Measurements from ENCODE around the gene FAM83F.
"Not testable (repeated sequence)": the region's sequence is repeated elsewhere in the genome, so short reads cannot be mapped to it uniquely, and the experiment has no call there.

The FAM83F gene

DNA sequence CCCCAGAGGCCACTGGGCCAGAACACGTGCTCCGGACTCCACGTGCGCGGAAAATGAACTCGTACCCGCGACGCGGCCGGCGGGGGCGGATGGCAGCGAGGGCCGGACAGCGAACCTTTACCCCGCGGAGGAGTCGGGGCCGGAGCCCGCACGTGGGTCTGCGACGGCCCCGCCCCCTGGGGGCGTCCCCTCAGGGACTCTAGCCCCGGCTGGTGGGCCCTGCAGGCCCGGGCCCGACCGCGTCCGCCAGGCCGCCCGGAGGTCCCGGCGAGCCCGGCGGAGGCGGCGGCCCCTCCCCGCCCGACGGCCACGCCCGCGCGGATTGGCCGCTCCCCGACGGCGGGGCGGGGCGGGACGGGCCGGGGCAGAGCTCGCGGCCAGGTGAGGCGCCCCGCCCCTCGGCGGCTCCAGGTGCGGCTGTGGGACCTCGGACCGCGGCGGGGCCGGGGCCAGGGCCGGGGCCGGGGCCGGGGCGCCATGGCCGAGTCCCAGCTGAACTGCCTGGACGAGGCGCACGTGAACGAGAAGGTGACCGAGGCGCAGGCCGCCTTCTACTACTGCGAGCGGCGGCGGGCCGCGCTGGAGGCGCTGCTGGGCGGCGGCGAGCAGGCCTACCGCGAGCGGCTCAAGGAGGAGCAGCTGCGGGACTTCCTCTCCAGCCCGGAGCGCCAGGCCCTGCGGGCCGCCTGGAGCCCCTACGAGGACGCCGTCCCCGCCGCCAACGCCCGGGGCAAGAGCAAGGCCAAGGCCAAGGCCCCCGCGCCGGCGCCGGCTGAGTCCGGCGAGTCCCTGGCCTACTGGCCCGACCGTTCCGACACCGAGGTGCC is at the start of gene FAM83F:
TSS of gene FAM83F (plus strand) at position 389 of the 827 bp plus-strand sequence. CDS start at position 478, 89 bp downstream.
- no peak for DNase-seq (ENCODE audit: low read depth)

DNA sequence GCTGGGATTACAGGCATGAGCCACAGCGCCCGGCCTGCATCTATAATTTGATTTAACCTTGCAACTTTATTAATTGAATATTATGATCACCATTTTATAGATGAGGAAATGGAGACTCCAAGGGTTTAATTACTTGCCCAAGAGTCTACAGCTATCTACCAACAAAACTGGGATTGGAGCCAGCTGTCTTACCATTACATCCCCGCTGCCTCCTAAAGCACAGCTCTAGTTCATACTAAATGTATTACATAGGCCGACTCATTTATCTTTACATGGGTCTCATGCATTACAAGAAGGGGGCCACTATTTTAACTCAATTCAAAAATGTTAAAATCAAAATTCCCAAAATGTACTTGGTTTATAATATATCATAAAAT is 48.6 kb upstream of the FAM83F start:
- DNase-seq (ENCODE audit: low read depth): no peak

DNA sequence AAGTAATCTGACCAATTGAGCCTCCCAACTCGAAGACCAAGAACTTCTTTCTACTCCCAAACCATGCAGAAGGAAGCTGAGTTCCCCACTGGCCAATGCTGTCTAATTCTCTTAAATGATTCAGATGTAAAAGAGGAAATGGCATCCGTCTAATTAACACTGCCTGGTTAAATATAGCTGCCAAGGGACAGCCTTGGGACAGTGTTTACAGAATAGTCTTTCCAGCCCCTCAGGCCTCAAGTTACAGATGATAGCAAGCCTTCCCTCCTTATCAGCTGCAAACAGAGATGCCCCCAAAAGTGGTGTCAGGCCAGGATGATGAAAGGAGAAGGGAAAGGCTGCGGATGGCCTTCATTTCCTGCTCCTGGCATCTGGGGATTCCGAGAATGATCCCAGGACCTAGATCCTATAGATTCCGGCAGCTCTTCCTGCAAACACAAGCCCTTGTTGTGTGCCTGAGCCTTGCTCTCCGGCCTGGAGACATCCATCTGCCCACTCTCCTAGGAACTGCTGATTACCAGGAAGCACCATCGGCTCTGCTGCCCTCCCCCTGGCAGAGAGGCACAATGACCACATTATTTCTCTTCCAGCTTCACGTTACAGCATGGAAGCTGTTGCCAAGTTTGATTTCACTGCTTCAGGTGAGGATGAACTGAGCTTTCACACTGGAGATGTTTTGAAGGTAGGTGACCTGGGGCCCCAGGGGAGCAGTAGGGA is 48.1 kb upstream of the FAM83F start:
- DNase-seq (ENCODE audit: low read depth): no peak

DNA sequence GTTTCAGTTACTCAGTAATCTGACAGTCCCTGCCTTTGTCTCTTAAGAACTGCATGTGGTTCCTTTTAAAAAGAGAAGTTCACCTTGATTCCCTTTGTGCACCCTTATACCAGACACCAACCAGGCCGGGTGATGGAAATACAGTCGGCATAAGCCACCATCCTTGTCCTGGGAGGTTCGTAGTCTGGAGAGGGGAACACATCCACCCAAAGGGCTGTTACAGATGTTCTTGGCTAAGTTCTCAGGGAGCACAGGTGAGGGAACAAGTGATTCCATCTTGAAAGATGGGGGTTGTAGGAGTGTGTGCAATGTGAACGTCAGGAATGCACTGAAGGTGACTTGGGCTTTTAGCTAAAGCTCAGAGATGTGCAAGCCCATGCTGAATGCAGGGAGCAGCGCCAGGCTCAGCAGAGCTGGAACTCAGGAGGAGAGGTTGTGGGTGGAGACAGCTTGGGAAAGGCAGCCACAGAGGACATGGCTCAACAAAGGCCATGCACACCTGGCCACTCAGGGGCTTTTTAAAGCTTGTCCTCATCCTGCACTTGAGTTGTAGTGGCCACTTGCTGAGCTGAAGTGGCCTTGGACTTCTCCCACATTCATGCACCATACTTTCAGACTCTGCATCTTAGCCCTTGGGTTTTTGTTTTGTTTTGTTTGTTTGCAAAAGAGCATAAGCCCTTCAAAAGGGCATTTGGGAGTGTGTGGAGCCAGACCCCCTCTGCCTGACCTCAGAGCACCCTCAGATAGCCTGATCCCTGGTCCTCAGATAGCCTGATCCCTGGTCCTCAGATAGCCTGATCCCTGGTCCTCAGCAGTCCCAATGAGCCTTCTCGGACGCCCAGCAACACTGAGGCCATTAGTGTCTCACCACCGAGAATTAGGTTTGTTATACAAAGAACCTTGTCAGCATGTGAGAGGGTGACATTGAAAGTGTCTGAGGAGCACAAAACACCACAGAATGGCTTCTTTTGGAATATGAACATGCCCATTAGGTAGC is 47.2 kb upstream of the FAM83F start:
- DNase-seq (ENCODE audit: low read depth): no peak

- DNase-seq (ENCODE audit: low read depth): no peak
Observed at GRCh38 chr22:39949964-39950737, 44.6 kb upstream of the FAM83F start.

- DNase-seq (ENCODE audit: low read depth): not testable (repeated sequence)
Observed at GRCh38 chr22:39951603-39952293, 43.0 kb upstream of the FAM83F start.

- no peak for DNase-seq (ENCODE audit: low read depth)
Observed at GRCh38 chr22:39952347-39952746, 42.4 kb upstream of the FAM83F start.

- DNase-seq (ENCODE audit: low read depth): no peak
Observed at GRCh38 chr22:39953101-39953500, 41.7 kb upstream of the FAM83F start.

- DNase-seq (ENCODE audit: low read depth): peak; percentile 41
Observed at GRCh38 chr22:39954584-39955055, 40.1 kb upstream of the FAM83F start.

DNA sequence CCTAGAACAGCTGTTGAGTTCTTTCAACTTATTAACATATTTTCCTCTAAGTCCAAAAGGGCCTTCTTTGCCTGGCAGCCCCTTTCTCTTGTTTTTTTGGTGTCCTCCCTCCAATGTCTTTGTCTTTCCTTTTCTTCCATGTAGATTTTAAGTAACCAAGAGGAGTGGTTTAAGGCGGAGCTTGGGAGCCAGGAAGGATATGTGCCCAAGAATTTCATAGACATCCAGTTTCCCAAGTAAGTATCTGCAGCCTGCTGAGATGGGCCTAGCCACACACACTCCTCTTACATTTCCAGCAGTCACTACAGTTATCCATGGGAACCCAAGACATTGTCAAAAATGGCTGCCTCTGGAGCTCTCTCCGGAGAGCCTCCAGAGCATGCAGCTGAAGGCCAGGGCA is 39.1 kb upstream of the FAM83F start:
- no peak for DNase-seq (ENCODE audit: low read depth)

GRCh38 chr22:39956932-39957664 is 37.7 kb upstream of the FAM83F start:
- no peak for DNase-seq (ENCODE audit: low read depth)

GRCh38 chr22:39958009-39958711 is 36.6 kb upstream of the FAM83F start:
- DNase-seq (ENCODE audit: low read depth): no peak

DNA sequence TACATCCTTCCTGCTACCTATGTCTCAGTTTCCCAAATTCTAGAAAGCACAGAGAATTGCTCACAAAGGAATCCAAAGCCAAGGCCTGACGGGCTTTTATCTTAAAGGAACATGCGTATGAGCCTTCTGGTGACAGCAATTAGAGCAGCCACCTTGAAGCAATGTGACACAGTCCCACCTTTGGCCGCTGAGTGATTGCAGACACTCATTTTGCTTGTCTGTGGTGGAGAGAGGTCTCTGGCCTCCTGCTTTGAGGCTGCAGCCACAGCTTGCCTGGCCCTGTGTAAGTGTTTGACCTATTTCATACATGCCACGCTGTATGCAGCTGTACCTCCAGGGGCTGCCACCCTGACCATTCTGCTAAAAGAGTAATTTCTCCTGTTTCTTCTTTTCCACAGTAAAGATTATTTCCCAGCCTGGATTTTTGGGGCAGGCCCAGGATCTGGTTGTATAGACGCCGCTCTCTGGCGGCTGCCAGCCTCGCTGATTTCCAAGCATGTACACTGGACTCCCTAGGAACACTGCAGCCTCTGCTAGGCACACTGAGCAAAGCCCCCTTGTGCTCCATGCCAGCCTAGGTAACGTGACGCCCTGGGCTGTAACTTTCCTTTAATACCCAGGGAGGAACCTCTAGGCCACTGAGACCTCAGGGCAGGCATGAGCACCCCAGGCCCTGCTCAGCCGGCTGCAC is 35.7 kb upstream of the FAM83F start:
- no peak for DNase-seq (ENCODE audit: low read depth)

GRCh38 chr22:39959640-39960447 is 34.9 kb upstream of the FAM83F start, which contains the start of gene TMA7B:
TMA7B (plus strand) TSS chr22:39960397; CDS start chr22:39964375, 3,978 bp downstream.
- no peak for DNase-seq (ENCODE audit: low read depth)

DNA sequence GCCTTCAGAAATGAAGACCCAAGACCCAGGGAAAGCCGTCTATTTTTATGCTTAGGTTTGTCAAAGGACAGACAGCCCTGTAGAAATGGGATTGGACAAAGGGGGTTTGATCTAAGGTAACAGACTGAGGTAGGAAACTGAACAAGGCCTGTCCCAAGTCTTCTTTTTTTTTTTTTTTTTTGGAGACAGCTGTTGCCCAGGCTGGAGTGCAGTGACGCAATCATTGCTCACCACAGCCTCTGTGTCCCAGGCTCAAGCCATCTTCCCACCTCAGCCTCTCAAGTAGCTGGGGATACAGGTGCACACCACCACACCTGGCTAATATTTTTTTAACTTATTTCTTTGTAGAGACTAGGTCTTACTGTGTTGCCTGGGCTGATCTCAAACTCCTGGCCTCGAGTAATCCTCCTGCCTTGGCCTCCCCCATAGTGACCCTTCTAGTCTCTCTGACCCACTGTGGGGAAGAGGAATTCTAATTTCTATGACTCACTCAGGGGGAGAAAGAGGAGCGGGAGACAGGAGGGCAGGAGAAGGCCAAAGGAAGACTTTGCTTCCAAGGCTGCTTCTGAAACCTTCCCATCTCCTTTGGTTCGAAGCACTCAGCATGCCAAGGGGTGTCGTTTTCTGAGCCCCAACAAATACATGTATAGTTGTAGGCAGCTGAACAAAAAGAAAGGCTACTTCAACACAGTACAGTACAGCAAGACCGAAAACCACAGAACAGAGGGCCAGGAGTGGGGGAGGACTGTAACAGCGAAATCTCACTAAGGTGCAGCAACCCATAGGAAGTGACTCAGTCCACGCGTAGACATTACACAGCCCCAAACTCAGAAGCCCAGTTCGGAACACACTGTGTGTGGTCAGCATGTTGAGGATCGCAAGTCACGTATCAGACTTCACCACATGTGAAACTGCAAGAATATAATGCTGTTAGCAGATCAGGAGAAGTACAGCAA is 33.7 kb upstream of the FAM83F start:
- DNase-seq (ENCODE audit: low read depth): peak; percentile 66

- DNase-seq (ENCODE audit: low read depth): no peak
Observed at GRCh38 chr22:39962071-39962470, 32.7 kb upstream of the FAM83F start.

Measured in stromal cell of bone marrow (primary cell).